Peyer's patch (tissue), 4 donors: ENCODE data around the gene FUT8.

Experiments used
- POLR2A ChIP-seq, 2 donors: fragments of 450-650 bp; IDR thresholded peaks; one replicate each; pipeline ENCODE4 v1.5.1; 2017; ENCODE audit warnings: antibody characterized with exemption in 2 of 2, mild to moderate bottlenecking in 2 of 2, moderate library complexity in 2 of 2
- TF ChIP-seq, protein P1 (sequence below), 6 experiments: fragments of 450-650 bp in 4 of 6; fragments of 200-600 bp in 2 of 6; sonication (generic) in 1 of 6; IDR thresholded peaks; one replicate each; pipeline ENCODE4 v1.5.1; 2017 to 2019; ENCODE audit warnings: antibody characterized with exemption in 6 of 6, mild to moderate bottlenecking in 3 of 6, moderate library complexity in 1 of 6

DNA sequence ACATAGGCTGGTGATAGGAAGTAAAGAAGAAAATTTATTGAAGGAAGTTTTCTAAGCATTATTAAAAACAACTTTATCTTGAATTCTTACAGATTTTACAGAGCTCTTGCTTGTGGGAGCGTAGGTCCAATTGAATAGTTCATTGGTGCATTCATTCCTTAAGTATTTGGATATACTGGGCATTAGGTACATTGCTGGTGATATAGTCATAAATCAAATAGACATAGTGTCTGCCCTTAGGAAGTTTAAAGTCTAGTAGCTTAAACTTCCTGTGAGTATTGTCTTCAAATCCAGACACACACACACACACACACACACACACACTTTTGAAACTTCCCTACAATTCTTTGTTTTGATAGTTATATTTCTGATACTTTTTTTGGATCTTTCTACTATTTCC, 226.7 kb downstream of the FUT8 start:
- TF ChIP-seq, protein P1, sequence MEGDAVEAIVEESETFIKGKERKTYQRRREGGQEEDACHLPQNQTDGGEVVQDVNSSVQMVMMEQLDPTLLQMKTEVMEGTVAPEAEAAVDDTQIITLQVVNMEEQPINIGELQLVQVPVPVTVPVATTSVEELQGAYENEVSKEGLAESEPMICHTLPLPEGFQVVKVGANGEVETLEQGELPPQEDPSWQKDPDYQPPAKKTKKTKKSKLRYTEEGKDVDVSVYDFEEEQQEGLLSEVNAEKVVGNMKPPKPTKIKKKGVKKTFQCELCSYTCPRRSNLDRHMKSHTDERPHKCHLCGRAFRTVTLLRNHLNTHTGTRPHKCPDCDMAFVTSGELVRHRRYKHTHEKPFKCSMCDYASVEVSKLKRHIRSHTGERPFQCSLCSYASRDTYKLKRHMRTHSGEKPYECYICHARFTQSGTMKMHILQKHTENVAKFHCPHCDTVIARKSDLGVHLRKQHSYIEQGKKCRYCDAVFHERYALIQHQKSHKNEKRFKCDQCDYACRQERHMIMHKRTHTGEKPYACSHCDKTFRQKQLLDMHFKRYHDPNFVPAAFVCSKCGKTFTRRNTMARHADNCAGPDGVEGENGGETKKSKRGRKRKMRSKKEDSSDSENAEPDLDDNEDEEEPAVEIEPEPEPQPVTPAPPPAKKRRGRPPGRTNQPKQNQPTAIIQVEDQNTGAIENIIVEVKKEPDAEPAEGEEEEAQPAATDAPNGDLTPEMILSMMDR (IDR thresholded peaks at IDR 0.05), result no peak
- TF ChIP-seq POLR2A (IDR thresholded peaks at IDR 0.05), result no peak
